Right atrium auricular region (tissue), 2 donors: Measurements from ENCODE around the gene SPINK14. TPM values are rescaled to one million over a fixed set of nuclear protein-coding genes. Genes with fewer than 3 reads are reported as not detected.
A peak's percentile ranks its signal among the peaks of the same experiment; 100 is the strongest.

ENCODE experiments used
- DNase-seq: peaks from one replicate; pipeline ENCODE4 v3.0.0-alpha.2; 2019; ENCODE audit warnings: low spot score
- H3K27ac ChIP-seq, 2 donors: fragments of 200-600 bp; sonication (generic); 1 replicate in 1 of 2; 2 replicates in 1 of 2; pipeline ENCODE4 v1.5.1; 2016 to 2019
- H3K27me3 ChIP-seq, 2 donors: fragments of 200-600 bp; sonication (generic); one replicate each; pipeline versions ENCODE4 v1.5.1 to v1.6.0; 2017 to 2019
- H3K36me3 ChIP-seq: fragments of 200-600 bp; sonication (generic); one replicate; pipeline ENCODE4 v1.5.1; 2016
- H3K4me1 ChIP-seq, 2 donors: fragments of 200-600 bp; sonication (generic); one replicate each; pipeline versions ENCODE4 v1.5.1 to v1.6.0; 2017 to 2019
- H3K4me3 ChIP-seq, 2 donors: fragments of 200-600 bp; sonication (generic); 1 replicate in 1 of 2; 2 replicates in 1 of 2; pipeline ENCODE4 v1.5.1; 2017 to 2019; ENCODE audit warnings: mild to moderate bottlenecking in 1 of 2, moderate library complexity in 1 of 2
- H3K9me3 ChIP-seq, 2 donors: fragments of 200-600 bp; sonication (generic); one replicate each; pipeline ENCODE4 v1.5.1; 2019
- CTCF ChIP-seq, 2 donors: fragments of 200-600 bp; sonication (generic); IDR thresholded peaks; one replicate each; pipeline ENCODE4 v1.5.1; 2019; ENCODE audit warnings: antibody characterized with exemption in 2 of 2
- total RNA-seq, 2 donors: library from RNA; depleted of rRNA; stranded (reverse); fragments of >200 nt; gene quantifications; one replicate each; pipeline ENCODE4 v1.1.0, GENCODE V29; 2016

The SPINK14 gene
- total RNA-seq, 2 donors from 2014 or later = not detected

GRCh38 chr5:148201151-148201550, 32.8 kb downstream of the SPINK14 start:
- Histone ChIP-seq H3K4me3 (no peak overlapping the region), H3K27ac (no peak overlapping the region), H3K9me3 (no peaks in the 10 kb centered on the region), H3K36me3 (no peaks in the 10 kb centered on the region), H3K4me1 (no peaks in the 10 kb centered on the region), H3K27me3 (no peaks in the 10 kb centered on the region)
- no peak for DNase-seq
- TF ChIP-seq CTCF (IDR thresholded peaks at IDR 0.05) = no peak

- DNase-seq = no peak
- no peaks in the 10 kb centered on the region for H3K4me1 ChIP-seq
- no peak for TF ChIP-seq CTCF (IDR thresholded peaks at IDR 0.05)
- no peak within 1 kb of the TSS for H3K4me3 ChIP-seq
- no peaks in the 10 kb centered on the region for H3K36me3 ChIP-seq
- H3K27me3 ChIP-seq = no peaks in the 10 kb centered on the region
- no peaks in the 10 kb centered on the region for H3K9me3 ChIP-seq
- no peak within 1 kb of the TSS for H3K27ac ChIP-seq
Measured at GRCh38 chr5:148202531-148203203, 34.3 kb downstream of the SPINK14 start, which contains the start of gene SPINK6. TSS of gene SPINK6 (plus strand) at chr5:148203042. CDS start at chr5:148203097, 55 bp downstream.

- Histone ChIP-seq H3K27ac (peak overlapping the region in 1 of 2 donors; percentile 51), H3K27me3 (no peaks in the 10 kb centered on the region), H3K4me1 (no peaks in the 10 kb centered on the region), H3K36me3 (no peaks in the 10 kb centered on the region), H3K4me3 (no peak overlapping the region), H3K9me3 (no peaks in the 10 kb centered on the region)
- no peak for DNase-seq
- no peak for TF ChIP-seq CTCF (IDR thresholded peaks at IDR 0.05)
Measured at GRCh38 chr5:148205044-148205806, 36.9 kb downstream of the SPINK14 start.

- H3K9me3 ChIP-seq = no peaks in the 10 kb centered on the region
- DNase-seq = no peak
- no peak overlapping the region for H3K4me3 ChIP-seq
- no peaks in the 10 kb centered on the region for H3K27me3 ChIP-seq
- no peak for TF ChIP-seq CTCF (IDR thresholded peaks at IDR 0.05)
- peak overlapping the region in 1 of 2 donors; percentile 15 for H3K27ac ChIP-seq
- no peaks in the 10 kb centered on the region for H3K4me1 ChIP-seq
- H3K36me3 ChIP-seq = no peaks in the 10 kb centered on the region
Measured at GRCh38 chr5:148205865-148206264, 37.5 kb downstream of the SPINK14 start.

- no peak for TF ChIP-seq CTCF (IDR thresholded peaks at IDR 0.05)
- Histone ChIP-seq H3K4me1 (no peaks in the 10 kb centered on the region), H3K27ac (no peak overlapping the region), H3K36me3 (no peaks in the 10 kb centered on the region), H3K27me3 (no peaks in the 10 kb centered on the region), H3K4me3 (no peak overlapping the region), H3K9me3 (no peaks in the 10 kb centered on the region)
- DNase-seq = no peak
Measured at GRCh38 chr5:148206620-148207019, 38.3 kb downstream of the SPINK14 start.
